NCI-H1417 (cell line): ENCODE data around the gene ADIPOR2.
"Not testable (repeated sequence)": the region's sequence is repeated elsewhere in the genome, so short reads cannot be mapped to it uniquely, and the experiment has no call there.

ENCODE experiments used
- DNase-seq, 3 experiments: peaks; one replicate each; lab custom pipeline; 2025; lab: John Stamatoyannopoulos, UW

ADIPOR2 gene

GRCh38 chr12:1732914-1733313 is 42.0 kb downstream of the ADIPOR2 start:
- no peak for DNase-seq

DNA sequence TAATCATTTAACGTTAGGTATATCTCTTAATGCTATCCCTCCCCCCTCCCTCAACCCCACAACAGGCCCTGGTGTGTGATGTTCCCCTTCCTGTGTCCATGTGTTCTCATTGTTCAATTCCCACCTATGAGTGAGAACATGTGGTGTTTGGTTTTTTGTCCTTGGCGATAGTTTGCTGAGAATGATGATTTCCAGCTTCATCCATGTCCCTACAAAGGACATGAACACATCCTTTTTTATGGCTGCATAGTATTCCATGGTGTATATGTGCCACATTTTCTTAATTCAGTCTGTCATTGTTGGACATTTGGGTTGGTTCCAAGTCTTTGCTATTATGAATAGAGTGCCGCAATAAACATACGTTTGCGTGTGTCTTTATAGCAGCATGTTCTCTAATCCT is 42.8 kb downstream of the ADIPOR2 start:
- not testable (repeated sequence) for DNase-seq

- DNase-seq = no peak
Measured at GRCh38 chr12:1737652-1738286, 46.9 kb downstream of the ADIPOR2 start.

GRCh38 chr12:1738446-1738845 is 47.6 kb downstream of the ADIPOR2 start:
- DNase-seq = no peak

DNA sequence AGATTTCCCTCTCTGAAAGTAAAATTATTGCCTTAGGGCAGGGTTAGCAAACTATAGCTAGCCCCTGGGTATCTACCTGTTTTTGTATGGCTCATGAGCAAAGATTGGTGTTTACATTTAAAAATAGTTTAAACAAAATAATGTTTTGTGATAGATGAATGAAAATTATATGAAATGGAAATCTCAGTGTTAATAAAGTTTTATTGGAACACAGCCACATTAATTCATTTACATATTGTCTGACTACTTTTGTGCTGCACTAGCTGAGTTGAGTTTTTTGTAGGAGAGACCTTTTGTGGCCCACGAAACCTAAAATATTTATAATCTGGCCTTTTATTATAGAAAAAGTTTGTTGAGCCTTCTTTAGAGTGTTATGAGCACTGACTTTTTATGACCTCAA is 48.5 kb downstream of the ADIPOR2 start:
- DNase-seq = no peak

GRCh38 chr12:1740161-1740948 is 49.5 kb downstream of the ADIPOR2 start:
- DNase-seq = peak in 1 of 3 experiments; percentile 42

- no peak for DNase-seq
Measured at GRCh38 chr12:1741154-1741949, 50.5 kb downstream of the ADIPOR2 start.

- no peak for DNase-seq
Measured at GRCh38 chr12:1744932-1745331, 54.1 kb downstream of the ADIPOR2 start.

- peak in 1 of 3 experiments; percentile 8 for DNase-seq
Measured at GRCh38 chr12:1747609-1748008, 56.7 kb downstream of the ADIPOR2 start.

DNA sequence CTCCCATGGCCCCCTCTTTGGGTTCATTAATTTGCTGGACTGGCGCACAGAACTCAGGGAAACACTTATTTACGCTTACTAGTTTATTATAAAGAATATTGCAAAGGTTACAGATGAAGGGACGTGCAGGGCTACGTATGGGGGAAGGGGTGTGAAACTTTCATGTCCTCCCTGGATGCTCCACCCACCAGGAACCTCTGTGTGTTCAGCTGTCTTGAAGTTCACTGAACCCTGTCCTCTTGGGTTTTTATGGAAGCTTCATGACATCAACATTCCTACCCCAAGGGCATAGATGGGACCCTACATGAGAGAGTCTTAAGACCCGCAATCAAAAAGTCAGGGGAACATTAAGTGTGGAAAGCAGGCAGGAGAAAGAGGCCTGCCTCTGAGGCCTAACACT is 58.1 kb downstream of the ADIPOR2 start:
- DNase-seq = no peak

DNA sequence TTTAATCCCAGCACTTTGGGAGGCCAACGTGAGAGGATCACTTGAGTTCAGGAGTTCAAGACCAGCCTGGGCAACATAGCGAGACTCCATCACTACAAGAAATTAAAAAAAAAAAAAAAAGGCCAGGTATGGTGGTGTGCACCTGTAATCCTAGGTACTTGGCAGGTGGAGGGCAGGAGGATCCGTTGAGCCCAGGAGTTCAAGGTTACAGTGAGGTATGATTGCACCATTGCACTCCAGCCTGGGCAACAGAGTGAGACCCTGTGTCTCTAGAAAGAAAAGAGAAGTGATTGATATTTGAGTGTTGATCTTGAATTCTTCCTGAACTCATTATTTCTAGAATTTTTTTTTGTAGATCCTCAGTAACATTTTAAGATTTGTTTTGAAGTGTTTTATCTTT is 59.4 kb downstream of the ADIPOR2 start:
- no peak for DNase-seq

DNA sequence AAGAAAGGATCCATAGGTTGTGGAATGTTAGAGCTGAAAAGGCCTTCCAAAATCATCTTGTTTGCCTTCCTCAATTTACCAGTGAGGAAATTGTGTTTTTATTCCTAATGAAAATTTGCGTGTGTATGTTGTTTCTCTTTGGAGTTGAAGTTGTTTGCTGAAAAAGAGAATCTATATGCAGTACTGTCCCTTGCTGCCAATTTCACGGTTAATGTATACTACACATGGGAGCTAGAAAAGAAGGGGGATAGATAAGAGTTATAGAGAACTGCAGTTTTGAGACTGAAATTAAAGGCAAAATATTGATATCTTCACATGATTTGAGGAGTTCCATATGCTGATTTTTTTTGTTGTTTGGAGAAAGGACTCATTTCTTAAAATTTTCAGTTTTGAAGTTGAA is 67.5 kb downstream of the ADIPOR2 start:
- no peak for DNase-seq

- no peak for DNase-seq
Measured at GRCh38 chr12:1758887-1759286, 68.0 kb downstream of the ADIPOR2 start.

- DNase-seq = no peak
Measured at GRCh38 chr12:1760566-1761382, 69.9 kb downstream of the ADIPOR2 start.

GRCh38 chr12:1761857-1762256 is 71.0 kb downstream of the ADIPOR2 start:
- DNase-seq = no peak

- no peak for DNase-seq
Measured at GRCh38 chr12:1763153-1763552, 72.3 kb downstream of the ADIPOR2 start.

GRCh38 chr12:1766110-1766509 is 75.2 kb downstream of the ADIPOR2 start:
- DNase-seq = no peak

- no peak for DNase-seq
Measured at GRCh38 chr12:1767407-1768090, 76.7 kb downstream of the ADIPOR2 start.

DNA sequence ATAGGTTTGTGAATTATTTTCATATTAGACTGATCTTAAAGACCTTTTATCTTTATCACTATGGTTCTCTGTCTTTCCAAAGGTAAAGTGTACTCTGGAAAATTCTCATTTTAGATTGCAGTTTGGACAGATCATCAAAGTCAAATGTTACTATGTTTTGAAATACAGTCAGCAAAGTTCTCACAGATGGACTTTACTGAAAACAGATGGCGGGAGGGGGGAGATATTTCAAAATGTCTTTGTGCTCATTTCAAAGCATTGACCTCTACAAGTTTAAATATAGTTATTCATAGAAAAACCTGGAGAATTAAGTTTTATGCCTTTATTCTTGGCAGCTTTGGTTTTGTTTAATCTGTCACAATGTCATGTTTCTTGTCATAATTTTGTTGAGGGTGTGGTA is 77.7 kb downstream of the ADIPOR2 start:
- DNase-seq = no peak

GRCh38 chr12:1769809-1770494 is 79.1 kb downstream of the ADIPOR2 start:
- DNase-seq = peak in 1 of 3 experiments; percentile 9
